Activated CD4-positive, alpha-beta T cell treated with anti-CD3 and anti-CD28 coated beads, Interleukin-2, Interleukin-6, amounts not matched to agents 100 ng/mL and 50 ng/mL, durations not matched to agents 16 hours and 8 hours (primary cell): ENCODE results near the gene HOGA1.
"Not testable (repeated sequence)": the region's sequence is repeated elsewhere in the genome, so short reads cannot be mapped to it uniquely, and the experiment has no call there.

Experiments used
- DNase-seq: peaks from one replicate; pipeline ENCODE4 v3.0.0-alpha.2; 2020

HOGA1 gene

GRCh38 chr10:97555541-97555940 is 28.6 kb upstream of the HOGA1 start:
- not testable (repeated sequence) for DNase-seq

GRCh38 chr10:97560731-97561381 is 23.3 kb upstream of the HOGA1 start:
- peak; percentile 20 for DNase-seq

- DNase-seq: not testable (repeated sequence)
Observed at GRCh38 chr10:97561386-97562077, 22.7 kb upstream of the HOGA1 start.

GRCh38 chr10:97562329-97562728 is 21.9 kb upstream of the HOGA1 start:
- DNase-seq: not testable (repeated sequence)

- no peak for DNase-seq
Observed at GRCh38 chr10:97563337-97563736, 20.9 kb upstream of the HOGA1 start.

DNA sequence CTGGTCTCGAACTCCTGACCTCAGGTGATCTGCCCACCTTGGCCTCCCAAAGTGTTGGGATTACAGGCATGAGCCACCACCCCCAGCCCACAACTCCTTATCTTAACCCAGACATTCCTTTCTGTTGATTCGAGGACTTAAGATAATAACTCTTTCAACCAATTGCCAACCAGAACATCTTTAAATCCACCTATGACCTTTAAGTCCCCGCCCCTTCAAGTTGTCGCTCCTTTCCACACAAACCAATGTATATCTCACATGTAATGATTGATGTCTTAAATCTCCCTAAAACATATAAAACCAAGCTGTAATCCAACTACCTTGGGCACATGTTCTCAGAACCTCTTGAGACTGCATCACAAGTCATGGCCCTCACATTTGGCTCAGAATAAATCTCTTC is 19.4 kb upstream of the HOGA1 start:
- no peak for DNase-seq

GRCh38 chr10:97566336-97566996 is 17.7 kb upstream of the HOGA1 start:
- DNase-seq: peak; percentile 61

- DNase-seq: no peak
Observed at GRCh38 chr10:97567891-97568290, 16.3 kb upstream of the HOGA1 start.

DNA sequence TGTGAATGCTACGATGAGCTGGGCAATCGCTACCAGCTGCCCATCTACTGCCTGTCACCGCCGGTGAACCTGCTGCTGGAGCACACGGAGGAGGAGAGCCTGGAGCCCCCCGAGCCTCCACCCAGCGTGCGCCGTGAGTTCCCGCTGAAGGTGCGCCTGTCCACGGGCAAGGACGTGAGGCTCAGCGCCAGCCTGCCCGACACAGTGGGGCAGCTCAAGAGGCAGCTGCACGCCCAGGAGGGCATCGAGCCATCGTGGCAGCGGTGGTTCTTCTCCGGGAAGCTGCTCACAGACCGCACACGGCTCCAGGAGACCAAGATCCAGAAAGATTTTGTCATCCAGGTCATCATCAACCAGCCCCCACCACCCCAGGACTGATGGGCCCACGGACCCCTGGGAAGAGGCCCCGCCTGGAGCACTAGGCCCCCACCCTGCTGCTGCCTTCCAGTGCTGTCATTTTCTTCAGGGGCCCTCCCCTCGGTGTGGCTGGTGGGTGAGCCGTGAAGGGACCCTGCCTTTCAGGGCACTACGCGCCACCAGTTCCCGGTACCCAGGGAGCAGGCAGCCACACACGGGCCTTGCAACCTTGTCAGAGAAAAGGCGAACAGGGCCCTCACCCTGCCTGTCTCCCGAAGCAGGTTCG is 13.9 kb upstream of the HOGA1 start:
- no peak for DNase-seq

DNA sequence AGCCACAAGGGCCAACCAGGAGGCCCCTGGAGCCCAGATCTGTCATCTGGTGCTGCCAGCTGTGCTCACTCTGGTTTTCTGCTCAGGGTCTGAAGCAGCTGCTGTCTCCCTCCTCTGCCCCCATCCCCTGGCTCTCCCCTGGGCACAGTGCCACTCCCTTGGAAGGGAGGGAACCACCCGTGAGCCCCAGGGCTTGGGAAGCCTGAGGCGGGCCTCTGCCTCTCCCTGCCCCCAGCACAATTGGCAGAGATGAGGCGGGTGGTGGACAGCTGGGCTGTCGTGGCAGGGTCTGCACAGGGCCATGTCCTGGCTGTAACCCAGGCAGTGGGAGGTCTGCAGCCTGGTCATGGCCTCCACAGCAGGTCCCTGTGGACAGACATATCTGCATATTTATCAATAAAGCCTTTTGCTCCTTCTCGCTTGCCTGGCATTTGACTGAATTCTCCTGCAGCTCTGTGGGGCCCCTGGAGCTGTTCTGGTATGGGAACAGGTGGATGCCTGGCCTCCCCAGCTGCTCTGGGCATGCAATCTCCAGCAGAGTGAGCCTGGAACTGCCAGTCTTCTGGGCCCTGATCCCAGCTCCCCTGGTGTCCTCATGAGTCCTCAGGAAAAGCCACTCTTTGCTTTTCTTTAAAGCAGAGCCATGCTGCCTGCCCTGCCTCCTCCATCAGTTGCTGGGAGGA is 13.3 kb upstream of the HOGA1 start:
- no peak for DNase-seq

GRCh38 chr10:97571622-97572021 is 12.6 kb upstream of the HOGA1 start:
- DNase-seq: no peak

GRCh38 chr10:97572214-97572989 is 11.8 kb upstream of the HOGA1 start, which contains the start of gene ANKRD2:
ANKRD2 (plus strand) TSS chr10:97572779; CDS start chr10:97572789, 10 bp downstream.
- DNase-seq: peak; percentile 77

DNA sequence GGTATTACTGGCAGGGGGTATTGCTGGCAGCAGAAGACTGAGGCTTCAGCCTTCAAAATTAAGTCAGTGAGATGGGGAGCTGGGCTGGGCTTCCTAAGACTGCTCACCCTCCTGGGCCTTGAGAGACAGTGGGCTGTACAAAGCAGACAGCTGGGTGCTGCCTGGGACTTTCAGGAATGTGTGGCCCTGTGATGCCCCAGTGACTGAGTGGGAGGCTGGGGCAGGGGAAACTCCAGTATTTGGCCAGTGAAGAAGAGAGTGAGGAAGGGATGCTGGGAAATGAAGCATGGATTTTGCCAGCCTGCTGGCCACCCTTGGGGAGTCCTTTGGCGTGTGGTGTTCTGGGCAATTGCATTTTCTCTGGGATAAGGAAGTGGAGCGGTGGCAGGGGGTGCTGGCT is 11.2 kb upstream of the HOGA1 start:
- DNase-seq: no peak

DNA sequence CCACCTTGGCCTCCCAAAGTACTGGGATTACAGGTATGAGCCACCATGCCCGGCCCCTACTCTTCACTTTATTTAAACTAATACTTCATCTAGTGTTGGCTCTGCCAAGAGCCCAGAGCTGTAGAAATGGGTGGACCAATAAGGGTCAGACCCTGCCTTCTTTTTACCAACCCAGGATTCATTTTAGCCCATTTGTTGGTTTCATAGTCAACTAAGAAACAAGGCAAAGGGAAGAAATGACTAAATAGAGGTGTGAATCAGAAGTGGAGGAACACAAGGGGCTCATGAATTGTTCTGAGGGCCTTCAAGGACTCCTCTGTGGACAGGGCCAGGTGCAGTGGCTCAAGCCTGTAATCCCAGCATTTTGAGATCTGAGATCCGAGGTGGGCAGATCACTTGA is 10.5 kb upstream of the HOGA1 start:
- peak; percentile 44 for DNase-seq

GRCh38 chr10:97574374-97575126 is 9.6 kb upstream of the HOGA1 start:
- no peak for DNase-seq

- no peak for DNase-seq
Observed at GRCh38 chr10:97575127-97575668, 9.0 kb upstream of the HOGA1 start.

GRCh38 chr10:97576487-97576886 is 7.7 kb upstream of the HOGA1 start:
- DNase-seq: not testable (repeated sequence)

- no peak for DNase-seq
Observed at GRCh38 chr10:97577701-97578100, 6.5 kb upstream of the HOGA1 start.

GRCh38 chr10:97578171-97578844 is 5.9 kb upstream of the HOGA1 start:
- DNase-seq: no peak
